K562 (cell line): ENCODE measurements around the gene EPO. TPM values are rescaled to one million over a fixed set of nuclear protein-coding genes. Genes with fewer than 3 reads are reported as not detected.

ENCODE experiments used
- ADNP ChIP-seq: fragments of 200-800 bp; sonication (Bioruptor generic); IDR thresholded peaks from 2 replicates; pipeline ENCODE4 v1.6.1; 2016; ENCODE audit warnings: missing genetic modification characterization, missing compliant biosample characterization
- BCL6 ChIP-seq: fragments of 250-450 bp; sonication (Bioruptor Pico); IDR thresholded peaks from 2 replicates; pipeline ENCODE4 v1.4.0; 2020
- CBFA2T2 ChIP-seq: fragments of 450-650 bp; conservative IDR thresholded peaks from 2 replicates; pipeline ENCODE4 v1.6.1; 2017; ENCODE audit warnings: mild to moderate bottlenecking
- CHCHD3 ChIP-seq: fragments of 250-450 bp; sonication (Bioruptor Pico); IDR thresholded peaks from 2 replicates; pipeline ENCODE4 v2.1.2; 2022; ENCODE audit warnings: mild to moderate bottlenecking
- CSDE1 ChIP-seq, 2 experiments: fragments of 450-650 bp; IDR thresholded peaks; 2 replicates each; pipeline ENCODE4 v1.6.1; 2016; ENCODE audit warnings: mild to moderate bottlenecking in 1 of 2
- ESRRB ChIP-seq: fragments of 250-450 bp; sonication (Bioruptor Pico); IDR thresholded peaks from 2 replicates; pipeline ENCODE4 v1.5.0; 2020; ENCODE audit warnings: mild to moderate bottlenecking, moderate library complexity, borderline replicate concordance
- ETV6 ChIP-seq, 3 experiments: fragments of 150-350 bp in 1 of 3; sonication (generic) in 1 of 3; formaldehyde crosslinking in 1 of 3; IDR thresholded peaks; 2 replicates each; pipeline versions ENCODE4 v1.6.1 to v1.8.0; 2014 to 2022; ENCODE audit warnings: borderline replicate concordance in 2 of 3, low read depth in 2 of 3, antibody characterized with exemption in 1 of 3, low read length in 1 of 3, mild to moderate bottlenecking in 1 of 3, missing genetic modification reagents in 1 of 3
- EZH2 ChIP-seq: IDR thresholded peaks from 2 replicates; pipeline ENCODE4 v1.6.1; 2012; ENCODE audit warnings: low read depth, mild to moderate bottlenecking, inconsistent platforms, low read length, borderline replicate concordance
- MCM3 ChIP-seq: fragments of 450-650 bp; IDR thresholded peaks from 2 replicates; pipeline ENCODE4 v1.6.1; 2016
- MECOM ChIP-seq: fragments of 250-450 bp; sonication (Bioruptor Pico); IDR thresholded peaks from 2 replicates; pipeline ENCODE4 v1.8.0; 2022; ENCODE audit warnings: inconsistent platforms
- MTA1 ChIP-seq: fragments of 450-650 bp; IDR thresholded peaks from 2 replicates; pipeline ENCODE4 v1.6.1; 2017; ENCODE audit warnings: borderline replicate concordance
- NEUROD1 ChIP-seq: fragments of 150-350 bp; IDR thresholded peaks from 2 replicates; pipeline ENCODE4 v1.6.1; 2014; ENCODE audit warnings: borderline replicate concordance, low read length, low read depth; ENCODE audit not compliant: partially characterized antibody
- PTBP1 ChIP-seq: fragments of 200-400 bp; formaldehyde crosslinking; IDR thresholded peaks from 2 replicates; pipeline ENCODE4 v1.6.1; 2017; ENCODE audit warnings: low read depth, low read length
- SPI1 ChIP-seq: IDR thresholded peaks from 2 replicates; pipeline ENCODE4 v1.6.1; 2011; ENCODE audit warnings: low read depth, low read length, control low read depth, borderline replicate concordance
- TCFL5 ChIP-seq: fragments of 250-450 bp; sonication (Bioruptor Pico); conservative IDR thresholded peaks from 2 replicates; pipeline ENCODE4 v1.6.1; 2021; ENCODE audit warnings: mild to moderate bottlenecking, moderate library complexity, matching md5 sums
- XRCC5 ChIP-seq: fragments of 200-400 bp; formaldehyde crosslinking; IDR thresholded peaks from 2 replicates; pipeline ENCODE4 v1.6.1; 2017; ENCODE audit warnings: low read depth, mild to moderate bottlenecking, low read length
- ZBTB7A ChIP-seq: IDR thresholded peaks from 2 replicates; pipeline ENCODE4 v1.6.1; 2011; ENCODE audit warnings: low read depth, mild to moderate bottlenecking, low read length, moderate library complexity, borderline replicate concordance; ENCODE audit not compliant: control insufficient read depth
- ZNF324 ChIP-seq: fragments of 250-450 bp; sonication (Bioruptor Pico); IDR thresholded peaks from 2 replicates; pipeline ENCODE4 v1.4.0; 2020; ENCODE audit warnings: mild to moderate bottlenecking
- ZNF778 ChIP-seq: fragments of 450-650 bp; formaldehyde crosslinking; IDR thresholded peaks from 2 replicates; pipeline ENCODE4 v1.4.0; 2020; ENCODE audit warnings: mild to moderate bottlenecking, moderate library complexity
- polyA plus RNA-seq, 8 experiments: library from polyadenylated mRNA; depleted of rRNA in 4 of 8; stranded (reverse) in 5 of 8; unstranded in 3 of 8; fragments of >200 nt; fragmentation: Nextera tagmentation in 2 of 8; fragmentation: Illumina TruSeq in 1 of 8; extraction: Ambion mirVana in 2 of 8; extraction: Trizol in 1 of 8; gene quantifications; 2 replicates each; pipeline versions ENCODE4 v1.2.1 to v1.2.3, GENCODE V29; 2011 to 2014; ENCODE audit warnings: inconsistent platforms in 1 of 8, missing spikeins in 1 of 8
- total RNA-seq, 7 experiments: library from RNA; depleted of rRNA in 6 of 7; stranded (reverse); fragments of >200 nt in 6 of 7; fragmentation: Illumina TruSeq in 2 of 7; extraction: Trizol in 2 of 7; gene quantifications; 2 replicates each; pipeline versions ENCODE4 v1.2.1 to v1.2.3, GENCODE V29; 2011 to 2021; ENCODE audit warnings: low replicate concordance in 1 of 7
- TF ChIP-seq, protein P1 (sequence below): fragments of 150-350 bp; conservative IDR thresholded peaks from 2 replicates; pipeline ENCODE4 v1.6.1; 2014; ENCODE audit warnings: low read length
- TF ChIP-seq, protein P2 (sequence below): fragments of 450-650 bp; formaldehyde crosslinking; IDR thresholded peaks from 2 replicates; pipeline ENCODE4 v1.4.0; 2022; ENCODE audit warnings: mild to moderate bottlenecking, moderate library complexity
- TF ChIP-seq, protein P3 (sequence below): sonication (generic); formaldehyde crosslinking; IDR thresholded peaks from 2 replicates; pipeline ENCODE4 v1.9.0; 2022; ENCODE audit warnings: mild to moderate bottlenecking, missing genetic modification reagents
- TF ChIP-seq, protein P4 (sequence below): fragments of 450-650 bp; formaldehyde crosslinking; IDR thresholded peaks from 2 replicates; pipeline ENCODE4 v1.4.0; 2020; ENCODE audit warnings: mild to moderate bottlenecking, mixed read lengths

The EPO gene
- total and polyA plus RNA-seq, 9 of the 15 experiments (the other 6 are each of a cell fraction or from before 2014, with no cell fraction given) = 0.06 to 0.41 (median 0.07) TPM; not detected in 6

DNA sequence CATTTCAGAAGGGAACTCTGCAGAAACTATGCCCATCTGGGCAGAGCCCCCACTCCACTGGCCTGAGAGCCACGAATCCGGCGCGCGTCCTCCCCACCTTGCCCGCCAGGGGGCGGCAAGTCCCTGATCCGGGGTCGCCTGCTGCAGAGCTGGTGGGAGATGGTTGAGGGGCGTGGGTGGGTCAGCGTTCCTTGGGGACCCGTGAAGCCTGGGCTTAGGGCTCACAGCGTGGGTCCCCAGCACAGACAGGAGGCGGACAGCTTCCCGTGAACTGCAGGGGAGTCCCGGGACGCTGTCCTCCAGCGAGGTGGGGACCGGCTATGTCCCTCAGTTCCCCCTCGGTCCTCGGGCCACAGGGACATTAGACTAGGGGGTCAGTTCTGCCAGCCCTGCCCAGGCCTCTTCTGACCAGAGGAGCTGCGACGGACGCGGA lies 14.9 kb upstream of the EPO start (continued):
- no peak for TF ChIP-seq EZH2
- TF ChIP-seq, protein P1, sequence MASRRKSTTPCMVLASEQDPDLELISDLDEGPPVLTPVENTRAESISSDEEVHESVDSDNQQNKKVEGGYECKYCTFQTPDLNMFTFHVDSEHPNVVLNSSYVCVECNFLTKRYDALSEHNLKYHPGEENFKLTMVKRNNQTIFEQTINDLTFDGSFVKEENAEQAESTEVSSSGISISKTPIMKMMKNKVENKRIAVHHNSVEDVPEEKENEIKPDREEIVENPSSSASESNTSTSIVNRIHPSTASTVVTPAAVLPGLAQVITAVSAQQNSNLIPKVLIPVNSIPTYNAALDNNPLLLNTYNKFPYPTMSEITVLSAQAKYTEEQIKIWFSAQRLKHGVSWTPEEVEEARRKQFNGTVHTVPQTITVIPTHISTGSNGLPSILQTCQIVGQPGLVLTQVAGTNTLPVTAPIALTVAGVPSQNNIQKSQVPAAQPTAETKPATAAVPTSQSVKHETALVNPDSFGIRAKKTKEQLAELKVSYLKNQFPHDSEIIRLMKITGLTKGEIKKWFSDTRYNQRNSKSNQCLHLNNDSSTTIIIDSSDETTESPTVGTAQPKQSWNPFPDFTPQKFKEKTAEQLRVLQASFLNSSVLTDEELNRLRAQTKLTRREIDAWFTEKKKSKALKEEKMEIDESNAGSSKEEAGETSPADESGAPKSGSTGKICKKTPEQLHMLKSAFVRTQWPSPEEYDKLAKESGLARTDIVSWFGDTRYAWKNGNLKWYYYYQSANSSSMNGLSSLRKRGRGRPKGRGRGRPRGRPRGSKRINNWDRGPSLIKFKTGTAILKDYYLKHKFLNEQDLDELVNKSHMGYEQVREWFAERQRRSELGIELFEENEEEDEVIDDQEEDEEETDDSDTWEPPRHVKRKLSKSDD = no peak
- TF ChIP-seq, protein P2, sequence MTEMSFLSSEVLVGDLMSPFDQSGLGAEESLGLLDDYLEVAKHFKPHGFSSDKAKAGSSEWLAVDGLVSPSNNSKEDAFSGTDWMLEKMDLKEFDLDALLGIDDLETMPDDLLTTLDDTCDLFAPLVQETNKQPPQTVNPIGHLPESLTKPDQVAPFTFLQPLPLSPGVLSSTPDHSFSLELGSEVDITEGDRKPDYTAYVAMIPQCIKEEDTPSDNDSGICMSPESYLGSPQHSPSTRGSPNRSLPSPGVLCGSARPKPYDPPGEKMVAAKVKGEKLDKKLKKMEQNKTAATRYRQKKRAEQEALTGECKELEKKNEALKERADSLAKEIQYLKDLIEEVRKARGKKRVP (CRISPR knock-in tag) = no peak
- TF ChIP-seq, protein P3, sequence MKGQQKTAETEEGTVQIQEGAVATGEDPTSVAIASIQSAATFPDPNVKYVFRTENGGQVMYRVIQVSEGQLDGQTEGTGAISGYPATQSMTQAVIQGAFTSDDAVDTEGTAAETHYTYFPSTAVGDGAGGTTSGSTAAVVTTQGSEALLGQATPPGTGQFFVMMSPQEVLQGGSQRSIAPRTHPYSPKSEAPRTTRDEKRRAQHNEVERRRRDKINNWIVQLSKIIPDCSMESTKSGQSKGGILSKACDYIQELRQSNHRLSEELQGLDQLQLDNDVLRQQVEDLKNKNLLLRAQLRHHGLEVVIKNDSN (CRISPR knock-in tag) = no peak
- TF ChIP-seq ETV6 (IDR thresholded peaks at IDR 0.05; ENCODE audit: borderline replicate concordance in 1 of 2, low read depth in 2 of 2, low read length in 1 of 2) = no peak
- TF ChIP-seq ETV6 (CRISPR knock-in tag; IDR thresholded peaks at IDR 0.05; ENCODE audit: borderline replicate concordance) = no peak
- peak; percentile 88 for TF ChIP-seq XRCC5
- TF ChIP-seq ZNF324 (CRISPR knock-in tag) = 0 out of 2 replicates have a peak, but pooled peaks have one; percentile 8
- TF ChIP-seq CHCHD3 (CRISPR knock-in tag) = no peak
- TF ChIP-seq, protein P4, sequence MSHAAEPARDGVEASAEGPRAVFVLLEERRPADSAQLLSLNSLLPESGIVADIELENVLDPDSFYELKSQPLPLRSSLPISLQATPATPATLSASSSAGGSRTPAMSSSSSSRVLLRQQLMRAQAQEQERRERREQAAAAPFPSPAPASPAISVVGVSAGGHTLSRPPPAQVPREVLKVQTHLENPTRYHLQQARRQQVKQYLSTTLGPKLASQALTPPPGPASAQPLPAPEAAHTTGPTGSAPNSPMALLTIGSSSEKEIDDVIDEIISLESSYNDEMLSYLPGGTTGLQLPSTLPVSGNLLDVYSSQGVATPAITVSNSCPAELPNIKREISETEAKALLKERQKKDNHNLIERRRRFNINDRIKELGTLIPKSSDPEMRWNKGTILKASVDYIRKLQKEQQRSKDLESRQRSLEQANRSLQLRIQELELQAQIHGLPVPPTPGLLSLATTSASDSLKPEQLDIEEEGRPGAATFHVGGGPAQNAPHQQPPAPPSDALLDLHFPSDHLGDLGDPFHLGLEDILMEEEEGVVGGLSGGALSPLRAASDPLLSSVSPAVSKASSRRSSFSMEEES (CRISPR knock-in tag) = no peak
- peak; percentile 64 for TF ChIP-seq MTA1
- TF ChIP-seq SPI1 = no peak
- no peak for TF ChIP-seq TCFL5 (CRISPR knock-in tag)
- no peak for TF ChIP-seq PTBP1
- TF ChIP-seq CBFA2T2 = no peak
- TF ChIP-seq BCL6 (CRISPR knock-in tag) = no peak
- no peak for TF ChIP-seq ZNF778 (CRISPR knock-in tag)
- no peak for TF ChIP-seq NEUROD1
- no peak for TF ChIP-seq ESRRB (CRISPR knock-in tag)
- TF ChIP-seq ZBTB7A = peak; percentile 100
- TF ChIP-seq CSDE1 (IDR thresholded peaks at IDR 0.05) = no peak
- TF ChIP-seq MECOM = no peak
- TF ChIP-seq ADNP = no peak
- TF ChIP-seq MCM3 = no peak
